GM19463 (cell line): ENCODE data around the gene SNED1.

Experiments used
- ATAC-seq: cut with Tn5 transposase; IDR thresholded peaks from one replicate; pipeline ENCODE4 v1.9.1; 2021; ENCODE audit warnings: mild to moderate bottlenecking, moderate library complexity; ENCODE audit not compliant: unreplicated experiment

The SNED1 gene

DNA sequence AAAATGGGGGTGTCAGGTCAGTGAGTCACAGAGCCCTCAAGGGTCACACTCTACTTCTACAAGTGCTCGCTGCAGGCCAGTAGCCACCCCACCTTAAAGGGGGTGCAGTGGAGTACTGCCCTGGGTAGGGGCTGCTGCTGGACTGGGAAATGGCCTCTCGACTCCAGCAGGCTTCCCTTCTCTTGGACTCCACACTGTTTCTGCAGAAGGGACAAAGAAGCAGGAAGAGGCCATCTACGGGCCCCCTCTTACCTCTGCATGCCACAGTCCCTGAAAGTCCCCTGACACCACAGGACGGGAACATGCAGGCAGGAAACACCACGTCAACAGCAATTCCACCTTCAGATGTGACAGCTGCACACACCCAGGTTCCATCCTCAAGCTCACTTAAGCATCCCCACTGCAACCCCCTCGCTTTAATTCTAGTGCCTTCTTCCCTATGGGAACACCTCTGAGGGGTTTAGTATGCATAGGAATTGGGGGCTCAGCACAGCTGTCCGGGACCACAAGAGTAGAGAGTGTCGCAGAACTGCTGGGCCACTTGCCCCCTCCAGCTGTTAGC is 22.3 kb downstream of the SNED1 start:
- no peak for ATAC-seq

DNA sequence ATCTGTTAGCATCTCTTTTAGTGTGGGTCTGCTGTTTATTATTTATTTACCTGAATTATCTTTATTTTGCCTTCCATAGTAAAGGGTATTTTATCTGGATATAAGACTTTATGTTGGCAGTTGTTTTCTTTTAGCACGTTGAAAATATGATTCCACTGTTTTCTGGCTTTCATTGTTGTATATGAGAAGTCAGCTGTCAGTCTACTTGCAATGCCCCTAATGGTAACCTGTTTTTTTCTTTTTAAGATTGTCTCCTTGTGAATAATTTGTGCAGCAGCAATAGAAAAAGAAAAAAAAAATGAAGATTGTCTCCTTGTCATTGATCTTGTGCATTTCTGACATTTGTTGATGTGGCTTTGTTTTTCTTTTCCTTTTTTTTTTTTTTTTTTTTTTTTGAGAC is 27.2 kb downstream of the SNED1 start:
- ATAC-seq: no peak

GRCh38 chr2:241029599-241030332 is 31.3 kb downstream of the SNED1 start:
- no peak for ATAC-seq

DNA sequence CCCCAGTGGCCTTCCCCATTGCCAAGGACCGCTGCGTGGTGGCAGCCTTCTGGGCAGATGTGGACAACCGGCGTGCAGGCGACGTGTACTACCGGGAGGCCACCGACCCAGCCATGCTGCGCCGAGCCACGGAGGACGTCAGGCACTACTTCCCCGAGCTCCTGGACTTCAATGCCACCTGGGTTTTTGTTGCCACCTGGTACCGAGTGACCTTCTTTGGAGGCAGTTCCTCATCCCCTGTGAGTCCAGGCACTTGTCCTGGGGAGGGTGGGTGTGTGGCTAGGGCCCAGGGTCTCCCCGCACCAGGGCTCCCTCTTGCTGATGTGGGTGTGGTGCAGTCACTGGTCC is 31.9 kb downstream of the SNED1 start:
- ATAC-seq: no peak

DNA sequence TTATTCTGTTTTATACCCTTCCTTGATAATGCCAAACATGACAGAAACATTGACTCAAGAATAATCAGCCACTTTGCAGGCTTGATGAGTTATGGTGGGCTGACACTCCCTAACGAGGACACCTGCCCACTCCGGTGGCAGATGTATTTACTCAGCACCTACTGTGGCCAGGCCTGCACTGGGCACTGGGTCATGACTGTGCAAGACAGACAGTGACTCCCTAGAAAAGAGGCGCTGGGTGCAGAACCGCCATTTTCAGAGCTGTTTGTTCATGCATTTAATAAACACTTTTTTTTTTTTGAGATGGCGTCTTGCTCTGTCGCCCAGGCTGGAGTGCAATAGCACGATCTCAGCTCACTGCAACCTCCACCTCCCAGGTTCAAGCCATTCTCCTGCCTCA is 32.5 kb downstream of the SNED1 start:
- no peak for ATAC-seq

- ATAC-seq: no peak
These were observed 33.2 kb downstream of the SNED1 start for GRCh38 chr2:241031436-241032165.

- no peak for ATAC-seq
These were observed 35.0 kb downstream of the SNED1 start for GRCh38 chr2:241033336-241033987.

DNA sequence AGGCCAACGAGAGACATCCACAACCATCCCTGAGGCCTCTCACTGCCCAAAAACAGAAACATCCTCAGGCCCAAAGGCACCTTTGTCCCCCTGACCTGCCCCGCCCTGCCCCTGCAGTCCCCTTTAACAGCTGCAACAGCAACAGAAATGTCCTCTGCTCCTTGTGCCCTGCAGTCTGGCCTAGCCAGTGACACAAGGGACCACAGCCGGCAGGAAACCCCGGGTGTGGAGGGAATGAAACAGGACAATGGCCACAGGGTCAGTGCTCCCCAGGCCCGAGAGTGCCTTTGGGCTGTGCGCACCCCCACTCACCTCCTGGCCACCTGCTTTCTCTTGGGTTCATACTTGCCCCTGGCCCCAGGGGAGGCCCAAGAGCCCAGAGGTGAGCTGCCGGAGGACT is 35.6 kb downstream of the SNED1 start:
- ATAC-seq: no peak

DNA sequence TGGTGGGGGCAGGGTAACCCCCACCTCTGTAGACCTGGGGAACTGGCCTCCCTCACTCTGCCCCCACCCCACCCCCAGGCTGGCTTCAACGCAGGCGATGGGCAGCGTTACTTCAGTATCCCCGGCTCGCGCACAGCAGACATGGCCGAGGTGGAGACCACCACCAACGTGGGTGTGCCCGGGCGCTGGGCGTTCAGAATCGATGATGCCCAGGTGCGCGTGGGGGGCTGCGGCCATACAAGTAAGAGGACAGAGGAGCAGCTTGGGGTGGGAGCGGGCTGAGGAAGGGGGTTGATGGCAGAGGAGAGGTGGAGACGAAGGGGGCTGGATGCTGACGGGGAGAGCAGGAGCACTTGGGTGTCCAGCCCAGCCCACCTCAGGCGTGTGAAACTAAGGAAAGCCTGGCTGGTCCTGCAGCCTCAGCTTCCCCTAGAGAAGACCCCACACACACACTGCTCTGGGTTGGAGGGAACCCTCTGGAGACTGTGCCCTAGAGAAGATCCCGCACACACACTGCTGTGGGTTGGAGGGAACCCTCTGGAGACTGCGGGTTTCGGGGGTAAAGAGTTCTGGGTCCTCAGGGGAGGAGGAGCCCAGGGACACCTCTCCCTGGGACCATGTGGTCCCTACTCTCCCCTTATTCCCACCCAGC is 36.2 kb downstream of the SNED1 start:
- ATAC-seq: no peak

GRCh38 chr2:241035142-241035817 is 36.9 kb downstream of the SNED1 start:
- ATAC-seq: no peak

DNA sequence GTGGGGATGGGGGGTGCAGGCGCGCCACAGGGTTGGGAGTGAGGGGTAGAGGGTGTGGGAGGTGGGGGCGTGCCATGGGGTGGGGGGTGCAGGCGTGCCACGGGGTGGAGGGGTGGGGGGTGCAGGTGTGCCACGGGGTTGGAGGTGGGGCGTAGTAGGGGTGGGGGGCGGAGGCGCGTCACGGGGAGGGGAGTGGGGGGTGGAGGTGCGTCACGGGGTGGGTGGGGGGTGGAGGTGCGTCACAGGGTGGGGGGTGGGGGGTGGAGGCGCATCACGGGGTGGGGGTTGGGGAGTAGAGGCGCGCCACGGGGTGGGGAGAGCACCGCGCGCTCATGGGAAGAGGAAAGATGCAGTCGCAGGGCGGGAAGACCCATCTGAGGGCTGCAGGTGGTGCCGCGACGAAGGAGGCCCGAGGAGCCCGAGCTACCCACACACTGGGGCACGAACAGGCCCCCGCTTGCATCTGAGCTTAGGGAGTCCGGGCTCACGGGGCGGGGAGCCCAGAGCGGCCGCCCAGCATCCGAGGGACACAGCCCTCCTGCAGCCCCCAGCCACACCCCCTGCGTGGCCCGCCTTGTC is 37.5 kb downstream of the SNED1 start:
- no peak for ATAC-seq

- peak; percentile 71 for ATAC-seq
These were observed 38.1 kb downstream of the SNED1 start for GRCh38 chr2:241036397-241036963.

GRCh38 chr2:241036964-241037421 is 38.6 kb downstream of the SNED1 start:
- ATAC-seq: peak; percentile 10

DNA sequence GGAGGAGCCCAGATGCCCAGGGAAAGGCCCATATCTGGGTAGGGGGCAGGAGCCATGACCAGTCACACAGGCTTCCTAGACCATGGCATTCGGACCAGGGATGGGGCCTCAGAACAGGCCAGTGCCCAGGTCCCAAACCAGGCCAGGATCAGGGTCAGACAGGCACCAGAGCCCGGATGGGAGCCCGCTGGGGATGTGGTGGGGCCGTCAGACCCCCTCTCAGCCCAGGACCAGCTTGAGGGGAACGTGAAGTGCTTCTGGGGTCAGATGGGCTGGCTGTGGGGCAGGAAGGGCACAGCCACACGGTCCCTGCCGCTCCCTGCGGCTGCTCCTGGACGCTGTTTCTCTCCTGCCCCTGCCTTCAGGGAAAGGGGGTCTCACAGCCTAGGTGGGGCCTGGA is 39.1 kb downstream of the SNED1 start:
- no peak for ATAC-seq

- ATAC-seq: no peak
These were observed 40.2 kb downstream of the SNED1 start for GRCh38 chr2:241038374-241039180.

- ATAC-seq: no peak
These were observed 41.0 kb downstream of the SNED1 start for GRCh38 chr2:241039416-241039815.

DNA sequence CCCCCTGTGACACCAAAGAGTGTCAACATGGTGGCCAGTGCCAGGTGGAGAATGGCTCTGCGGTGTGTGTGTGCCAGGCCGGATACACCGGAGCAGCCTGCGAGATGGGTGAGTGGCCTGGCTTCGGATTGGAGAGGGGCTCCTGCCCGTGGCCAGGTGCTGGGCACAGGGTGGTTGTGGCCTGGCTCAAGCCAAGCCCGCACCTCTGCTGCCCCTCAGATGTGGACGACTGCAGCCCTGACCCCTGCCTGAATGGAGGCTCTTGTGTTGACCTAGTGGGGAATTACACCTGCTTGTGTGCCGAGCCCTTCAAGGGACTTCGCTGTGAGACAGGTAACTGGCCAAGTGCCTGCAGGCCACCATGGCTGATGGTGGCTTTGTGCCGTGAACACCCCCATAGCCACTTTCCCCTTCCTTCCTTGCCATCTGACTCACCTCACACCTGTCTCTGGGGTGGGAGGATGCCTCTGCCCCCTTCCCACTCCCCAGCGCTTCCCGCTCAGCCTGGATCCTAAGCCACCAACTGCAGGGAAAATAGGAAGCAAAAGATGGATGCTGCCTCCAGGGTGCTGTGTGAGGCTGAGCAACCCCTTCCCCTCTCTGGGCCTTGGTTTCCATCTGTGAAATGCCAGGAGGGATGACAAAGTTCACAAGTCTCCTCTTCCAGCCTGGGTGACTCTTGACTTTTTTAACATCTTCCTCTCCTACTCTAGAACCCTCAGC is 41.8 kb downstream of the SNED1 start:
- ATAC-seq: no peak

- peak; percentile 72 for ATAC-seq
These were observed 43.3 kb downstream of the SNED1 start for GRCh38 chr2:241041589-241042158.
